HG03280 (cell line): Measurements from ENCODE around the gene C14orf180.

Experiments
- ATAC-seq: cut with Tn5 transposase; IDR thresholded peaks from one replicate; pipeline ENCODE4 v1.9.1; 2021; ENCODE audit warnings: mild to moderate bottlenecking, moderate library complexity; ENCODE audit not compliant: unreplicated experiment

Gene C14orf180

GRCh38 chr14:104560586-104560945 is 19.0 kb upstream of the C14orf180 start:
- no peak for ATAC-seq

DNA sequence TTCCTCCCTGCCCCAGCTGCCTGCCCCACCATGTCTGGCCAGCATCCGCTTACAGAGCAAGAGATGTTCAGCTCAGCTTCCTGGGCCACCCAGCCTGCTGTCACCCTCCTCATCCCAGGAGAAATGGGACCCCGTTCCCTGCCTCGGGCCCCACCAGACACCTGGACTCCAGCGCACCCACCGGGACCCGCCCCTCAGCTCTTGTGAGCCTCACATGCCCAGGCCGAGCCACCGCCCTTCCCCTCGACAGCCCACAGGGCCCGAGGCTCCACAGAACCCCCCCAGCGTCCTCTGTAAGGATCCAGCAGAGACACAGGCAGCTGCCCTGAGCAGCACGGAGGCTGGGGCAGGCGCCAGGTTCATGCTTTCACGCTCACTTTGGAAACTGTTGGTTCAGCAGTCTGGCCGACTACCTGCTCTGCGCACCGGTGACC is 18.4 kb upstream of the C14orf180 start:
- ATAC-seq = no peak

DNA sequence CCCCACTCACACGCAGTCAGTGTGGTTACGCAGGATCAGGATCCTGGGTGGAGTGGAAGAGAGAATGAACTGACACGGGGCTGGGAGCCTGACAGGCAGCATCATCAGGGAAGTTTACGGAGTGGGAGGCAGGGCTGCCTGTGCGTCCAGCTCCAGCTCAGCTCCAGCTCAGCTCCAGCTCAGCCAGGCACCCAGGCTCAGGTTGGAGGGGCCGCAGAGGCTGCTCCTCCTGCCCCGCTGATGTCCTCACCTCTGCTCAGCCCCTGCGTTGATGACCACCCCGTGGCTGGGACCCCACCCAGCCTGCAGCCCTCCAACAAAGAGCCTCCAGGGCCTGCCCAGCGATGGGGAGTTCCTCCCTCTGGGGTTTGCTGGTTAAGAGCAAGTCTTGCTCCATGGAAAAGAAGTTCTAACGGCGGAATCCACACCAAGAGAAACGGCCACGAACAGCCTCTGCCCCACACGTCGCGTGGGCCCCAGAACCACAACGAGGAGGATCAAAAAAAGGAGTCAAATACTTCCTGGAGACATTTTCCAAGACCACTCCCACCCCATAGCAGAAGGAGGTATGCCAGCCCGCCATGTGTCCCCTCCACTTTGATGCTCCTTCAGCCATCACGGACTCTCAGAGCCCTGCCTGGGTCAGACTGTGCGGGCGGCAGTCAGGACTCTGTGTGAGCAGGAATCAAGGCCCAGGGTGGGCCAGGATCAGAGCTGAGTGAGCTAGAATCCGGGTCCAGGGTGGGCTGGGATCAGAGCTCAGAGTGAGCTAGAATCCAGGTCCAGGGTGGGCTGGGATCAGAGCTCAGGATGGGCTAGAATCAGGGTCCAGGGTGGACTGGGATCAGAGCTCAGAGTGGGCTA is 17.7 kb upstream of the C14orf180 start:
- no peak for ATAC-seq

DNA sequence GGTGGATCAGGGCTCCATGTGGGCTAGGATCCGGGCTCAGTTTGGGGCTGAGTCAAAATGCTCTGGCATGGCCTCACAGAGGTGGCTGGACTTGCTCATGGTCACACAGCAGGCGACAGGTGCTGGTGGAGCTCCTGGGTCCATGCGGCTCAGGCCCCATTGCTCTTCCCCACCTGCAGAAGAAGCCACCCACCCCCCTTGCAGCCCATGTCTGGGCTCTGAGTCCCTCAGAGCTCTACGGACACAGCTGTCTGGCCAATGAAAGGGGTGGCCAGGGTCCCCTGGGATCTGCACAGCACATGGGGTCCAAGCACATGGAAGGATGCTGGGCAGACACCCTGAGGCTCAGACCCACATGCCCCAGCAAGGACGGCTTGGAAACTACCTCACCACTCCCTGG is 17.0 kb upstream of the C14orf180 start:
- no peak for ATAC-seq

DNA sequence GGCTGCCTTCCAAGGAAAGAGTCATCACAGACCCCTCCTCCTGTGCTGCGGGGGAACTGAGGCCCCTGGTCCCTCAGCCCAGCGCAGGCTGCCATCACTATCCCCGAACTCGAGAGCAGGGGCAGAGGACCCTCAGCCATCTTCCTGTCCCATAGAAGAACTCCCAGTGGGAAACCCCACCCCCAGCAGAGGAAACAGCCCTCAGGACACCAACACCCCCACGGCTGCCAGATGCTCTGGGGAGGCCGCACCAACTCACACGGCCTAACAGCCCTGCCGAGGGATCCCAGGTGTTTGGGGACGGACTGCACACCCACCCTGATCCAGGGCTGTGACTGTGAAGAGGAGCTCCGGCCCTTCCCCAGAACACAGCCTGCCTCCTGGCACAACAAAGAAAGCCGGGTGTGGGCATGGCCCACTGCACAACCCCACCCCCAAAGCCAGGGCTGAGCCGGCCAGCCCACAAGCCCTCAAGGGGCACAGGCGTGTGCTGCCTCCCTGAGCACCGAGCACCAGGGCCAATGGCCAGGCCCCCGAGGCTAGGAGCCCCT is 16.3 kb upstream of the C14orf180 start:
- no peak for ATAC-seq

- no peak for ATAC-seq
Observed at GRCh38 chr14:104563742-104564615, 15.6 kb upstream of the C14orf180 start.

DNA sequence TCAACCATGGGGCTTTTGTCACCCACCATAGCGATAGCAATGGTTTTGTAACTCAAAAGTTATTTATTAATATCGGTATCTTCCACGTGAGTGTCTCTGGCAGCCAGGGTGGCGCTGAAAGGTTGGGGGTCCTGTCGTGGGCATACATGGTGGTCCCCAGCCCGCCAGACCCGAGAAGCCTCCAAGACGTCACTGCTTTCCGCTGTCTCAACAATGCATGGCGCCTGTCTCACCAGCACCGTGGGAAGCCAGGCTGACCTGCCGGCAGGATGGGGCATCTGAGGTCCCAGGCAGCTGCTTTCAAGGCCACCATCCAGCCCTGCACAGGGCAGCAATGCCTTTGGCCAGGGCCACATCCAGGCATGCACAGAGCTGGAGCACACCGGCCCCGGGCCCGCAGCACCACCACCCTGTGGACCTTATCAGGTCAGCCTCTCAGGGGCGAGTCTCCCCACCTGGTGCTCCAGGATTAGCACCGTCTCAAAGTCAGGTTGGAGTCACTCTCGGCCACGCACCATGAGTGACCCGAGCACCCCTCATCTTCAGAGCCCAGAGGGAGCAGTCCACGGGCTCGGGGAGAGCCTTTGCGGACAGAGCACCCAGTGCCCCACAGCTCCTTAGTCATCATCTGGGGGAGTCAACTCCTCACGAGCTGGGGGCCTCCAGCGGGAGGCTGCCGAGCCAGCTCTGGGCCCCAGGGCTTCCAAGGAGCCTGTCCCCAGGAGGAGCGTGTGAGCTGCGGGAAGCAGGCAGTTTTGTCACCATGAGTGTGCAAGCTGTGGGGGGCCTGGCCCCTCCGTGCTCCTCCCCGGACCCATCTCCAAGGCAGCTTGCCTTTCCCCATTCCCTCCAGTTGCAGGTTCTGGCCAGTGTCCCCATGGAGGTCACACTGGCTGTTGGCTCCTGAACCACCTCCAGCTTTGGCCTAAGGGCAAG is 14.6 kb upstream of the C14orf180 start:
- ATAC-seq = no peak

GRCh38 chr14:104567141-104567956 is 12.2 kb upstream of the C14orf180 start:
- ATAC-seq = no peak

- no peak for ATAC-seq
Observed at GRCh38 chr14:104567957-104568225, 11.7 kb upstream of the C14orf180 start.

- ATAC-seq = no peak
Observed at GRCh38 chr14:104568620-104569019, 10.9 kb upstream of the C14orf180 start.

DNA sequence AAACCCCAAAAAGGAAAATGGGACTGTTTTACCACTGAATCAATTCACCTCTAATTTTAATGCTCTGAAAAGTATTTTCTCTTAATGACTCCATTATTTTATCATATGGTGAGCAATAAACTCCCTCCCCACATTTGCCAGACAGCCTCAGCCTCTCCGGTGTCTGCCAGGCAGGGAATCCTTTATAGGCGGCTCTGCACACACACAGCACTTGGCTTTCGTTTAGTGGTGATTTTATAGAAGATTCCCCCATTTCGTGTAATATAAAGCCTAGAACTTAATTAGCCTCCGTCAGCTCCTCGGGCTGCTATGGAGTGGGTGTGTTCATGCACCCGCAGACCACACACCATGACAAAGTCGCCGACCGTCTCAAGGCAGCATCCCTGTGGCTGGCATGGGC is 10.1 kb upstream of the C14orf180 start:
- no peak for ATAC-seq

GRCh38 chr14:104571246-104571645 is 8.3 kb upstream of the C14orf180 start:
- ATAC-seq = no peak

- ATAC-seq = no peak
Observed at GRCh38 chr14:104572024-104572626, 7.4 kb upstream of the C14orf180 start.

DNA sequence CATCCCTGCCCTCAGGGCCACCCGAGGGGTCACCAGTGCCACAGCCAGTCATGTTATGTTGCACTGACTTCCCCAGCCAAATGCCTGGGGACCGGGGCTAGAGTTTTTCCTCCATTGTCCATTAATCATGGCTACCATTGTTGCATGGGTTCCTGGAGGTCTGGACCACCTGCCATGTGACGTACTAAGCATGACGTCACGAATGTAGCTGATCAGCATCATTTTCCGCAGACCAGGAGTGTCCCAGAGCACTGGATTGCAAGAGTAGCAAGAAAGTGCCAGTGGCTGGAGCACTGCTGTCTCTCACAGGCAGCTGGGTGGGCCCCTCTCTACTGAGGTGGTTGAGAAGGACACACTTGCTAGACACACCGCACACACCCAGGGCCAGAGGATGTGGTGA is 6.9 kb upstream of the C14orf180 start:
- ATAC-seq = no peak

GRCh38 chr14:104573930-104574329 is 5.6 kb upstream of the C14orf180 start:
- ATAC-seq = no peak

DNA sequence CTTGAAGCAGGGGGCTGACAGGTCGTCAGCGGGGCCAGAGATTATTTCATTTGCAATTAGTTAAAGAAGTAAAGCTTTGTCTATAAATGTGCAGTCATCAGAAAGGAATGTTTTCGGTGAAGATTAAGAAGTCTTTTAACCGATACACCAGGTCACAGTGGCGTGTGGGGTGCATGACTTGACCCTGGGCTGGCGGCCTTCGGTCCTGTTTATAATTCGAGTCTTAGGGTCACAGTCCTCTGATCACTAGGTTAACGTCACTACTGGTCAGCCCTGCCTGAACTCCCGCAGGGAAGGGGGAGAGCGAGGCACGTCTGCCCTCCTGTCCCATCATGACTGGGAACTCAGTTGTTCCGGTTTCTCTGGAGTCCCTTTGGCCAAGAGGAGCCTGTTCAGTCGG is 5.0 kb upstream of the C14orf180 start:
- ATAC-seq = no peak

DNA sequence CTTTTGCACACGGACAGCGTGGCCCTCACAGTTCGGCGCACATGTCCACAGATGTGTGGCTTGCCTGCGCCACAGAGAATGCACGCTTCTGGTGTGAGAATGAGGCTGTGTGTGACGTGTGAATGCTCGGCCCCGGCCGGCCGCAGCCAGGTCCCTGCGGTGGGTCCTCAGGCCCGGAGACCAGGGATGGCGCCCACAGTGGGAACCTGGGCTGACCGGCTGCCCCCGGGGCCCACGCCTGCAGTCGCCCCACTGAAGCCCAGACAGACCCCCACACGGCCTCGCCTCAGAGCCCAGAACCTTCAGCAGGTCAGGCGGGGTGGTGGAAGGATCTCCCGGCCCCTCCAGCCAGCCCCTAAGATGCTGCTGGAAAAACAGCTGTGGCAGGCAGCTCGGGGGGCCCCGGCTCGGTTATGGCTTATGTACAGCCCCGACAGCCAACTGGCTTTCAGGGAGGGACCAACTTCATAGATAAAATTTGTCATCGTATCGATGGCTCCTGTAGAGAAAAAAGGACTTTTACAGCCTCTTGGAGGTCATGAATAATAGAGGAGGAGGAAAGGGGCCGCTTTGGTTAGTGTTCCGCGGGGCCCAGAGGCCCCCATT is 4.5 kb upstream of the C14orf180 start:
- no peak for ATAC-seq

- ATAC-seq = no peak
Observed at GRCh38 chr14:104576232-104576969, 3.2 kb upstream of the C14orf180 start.

GRCh38 chr14:104576970-104577332 is 2.6 kb upstream of the C14orf180 start:
- ATAC-seq = no peak
